ENCODE measurements around the gene MAMSTR. TPM values are rescaled to one million over a fixed set of nuclear protein-coding genes. Genes with fewer than 3 reads are reported as not detected.
"Not testable (repeated sequence)": the region's sequence is repeated elsewhere in the genome, so short reads cannot be mapped to it uniquely, and the experiment has no call there.

Gene MAMSTR
- total and polyA plus RNA-seq, 4 donors, result 0.58 to 3.7 (median 2.1) TPM

- H3K36me3 ChIP-seq (ENCODE audit: control insufficient read depth in 1 of 2, insufficient read depth in 2 of 2, low read length in 1 of 2), result no peaks in the 10 kb centered on the region
- H3K27ac ChIP-seq (ENCODE audit: low read depth in 1 of 2, low read length in 2 of 2), result no peak overlapping the region
- no peaks in the 10 kb centered on the region for H3K27me3 ChIP-seq (ENCODE audit: control insufficient read depth in 1 of 2, insufficient read depth in 2 of 2, low read length in 1 of 2)
- no peak overlapping the region for H3K4me3 ChIP-seq (ENCODE audit: low read length in 2 of 2)
- intact Hi-C loops (cut with DNase I), result no loop called here
- DNase-seq (peak in 1 of 2 donors; percentile 63), ATAC-seq (ENCODE audit: low FRiP score) (peak; percentile 46)
- H3K4me1 ChIP-seq (ENCODE audit: control insufficient read depth in 1 of 2, insufficient read depth in 2 of 2, low read length in 2 of 2), result no peaks in the 10 kb centered on the region
- no peaks in the 10 kb centered on the region for H3K9me3 ChIP-seq (ENCODE audit: control insufficient read depth, low read length)
- WGBS, 2 donors, result 27 to 48% methylated on average over 11 of the region's 11 CpGs
Observed at GRCh38 chr19:48683349-48683748, 36.2 kb downstream of the MAMSTR start.

GRCh38 chr19:48681127-48681470 is 38.4 kb downstream of the MAMSTR start:
- Histone ChIP-seq H3K27me3 (ENCODE audit: control insufficient read depth in 1 of 2, insufficient read depth in 2 of 2, low read length in 1 of 2) (no peaks in the 10 kb centered on the region), H3K4me1 (ENCODE audit: control insufficient read depth in 1 of 2, insufficient read depth in 2 of 2, low read length in 2 of 2) (no peaks in the 10 kb centered on the region), H3K27ac (ENCODE audit: low read depth in 1 of 2, low read length in 2 of 2) (no peak overlapping the region), H3K4me3 (ENCODE audit: low read length in 2 of 2) (no peak overlapping the region), H3K9me3 (ENCODE audit: control insufficient read depth, low read length) (no peaks in the 10 kb centered on the region), H3K36me3 (ENCODE audit: control insufficient read depth in 1 of 2, insufficient read depth in 2 of 2, low read length in 1 of 2) (no peaks in the 10 kb centered on the region)
- no peak for DNase-seq
- intact Hi-C loops (cut with DNase I), result no loop called here
- 79 to 81% methylated on average over 7 of the region's 7 CpGs for WGBS, 2 donors
- no peak for ATAC-seq (ENCODE audit: low FRiP score)

GRCh38 chr19:48680436-48681126 is 38.9 kb downstream of the MAMSTR start:
- peak in 1 of 2 donors; percentile 40 for DNase-seq

GRCh38 chr19:48680006-48680405 is 39.5 kb downstream of the MAMSTR start:
- 94% methylated on average over 17 to 19 of the region's 19 CpGs for WGBS, 2 donors
- H3K9me3 ChIP-seq (ENCODE audit: control insufficient read depth, low read length); H3K4me3 ChIP-seq (ENCODE audit: low read length in 2 of 2); H3K4me1 ChIP-seq (ENCODE audit: control insufficient read depth in 1 of 2, insufficient read depth in 2 of 2, low read length in 2 of 2); ATAC-seq (ENCODE audit: low FRiP score); DNase-seq; H3K27ac ChIP-seq (ENCODE audit: low read depth in 1 of 2, low read length in 2 of 2); intact Hi-C loops (cut with DNase I); H3K36me3 ChIP-seq (ENCODE audit: control insufficient read depth in 1 of 2, insufficient read depth in 2 of 2, low read length in 1 of 2); H3K27me3 ChIP-seq (ENCODE audit: control insufficient read depth in 1 of 2, insufficient read depth in 2 of 2, low read length in 1 of 2): not testable (repeated sequence)

More at GRCh38 chr19:48680436-48681126, 38.9 kb downstream of the MAMSTR start:
- no peak overlapping the region for H3K27ac ChIP-seq (ENCODE audit: low read depth in 1 of 2, low read length in 2 of 2)
- ATAC-seq (ENCODE audit: low FRiP score), result peak; percentile 31
- no peaks in the 10 kb centered on the region for H3K4me1 ChIP-seq (ENCODE audit: control insufficient read depth in 1 of 2, insufficient read depth in 2 of 2, low read length in 2 of 2)
- H3K4me3 ChIP-seq (ENCODE audit: low read length in 2 of 2), result no peak overlapping the region
- H3K36me3 ChIP-seq (ENCODE audit: control insufficient read depth in 1 of 2, insufficient read depth in 2 of 2, low read length in 1 of 2), result no peaks in the 10 kb centered on the region
- H3K27me3 ChIP-seq (ENCODE audit: control insufficient read depth in 1 of 2, insufficient read depth in 2 of 2, low read length in 1 of 2), result no peaks in the 10 kb centered on the region
- H3K9me3 ChIP-seq (ENCODE audit: control insufficient read depth, low read length), result no peaks in the 10 kb centered on the region
- WGBS, 2 donors, result 91 to 95% methylated on average over 45 of the region's 45 CpGs
- intact Hi-C loops (cut with DNase I), result no loop called here

GRCh38 chr19:48678201-48678600 is 41.3 kb downstream of the MAMSTR start:
- Histone ChIP-seq H3K27ac (ENCODE audit: low read depth in 1 of 2, low read length in 2 of 2) (no peak overlapping the region), H3K9me3 (ENCODE audit: control insufficient read depth, low read length) (no peaks in the 10 kb centered on the region), H3K27me3 (ENCODE audit: control insufficient read depth in 1 of 2, insufficient read depth in 2 of 2, low read length in 1 of 2) (no peaks in the 10 kb centered on the region), H3K4me3 (ENCODE audit: low read length in 2 of 2) (no peak overlapping the region), H3K36me3 (ENCODE audit: control insufficient read depth in 1 of 2, insufficient read depth in 2 of 2, low read length in 1 of 2) (no peaks in the 10 kb centered on the region), H3K4me1 (ENCODE audit: control insufficient read depth in 1 of 2, insufficient read depth in 2 of 2, low read length in 2 of 2) (no peaks in the 10 kb centered on the region)
- WGBS, 2 donors, result 81 to 82% methylated on average over 4 of the region's 4 CpGs
- ATAC-seq (ENCODE audit: low FRiP score), result no peak
- intact Hi-C loops (cut with DNase I), result no loop called here
- no peak for DNase-seq

DNA sequence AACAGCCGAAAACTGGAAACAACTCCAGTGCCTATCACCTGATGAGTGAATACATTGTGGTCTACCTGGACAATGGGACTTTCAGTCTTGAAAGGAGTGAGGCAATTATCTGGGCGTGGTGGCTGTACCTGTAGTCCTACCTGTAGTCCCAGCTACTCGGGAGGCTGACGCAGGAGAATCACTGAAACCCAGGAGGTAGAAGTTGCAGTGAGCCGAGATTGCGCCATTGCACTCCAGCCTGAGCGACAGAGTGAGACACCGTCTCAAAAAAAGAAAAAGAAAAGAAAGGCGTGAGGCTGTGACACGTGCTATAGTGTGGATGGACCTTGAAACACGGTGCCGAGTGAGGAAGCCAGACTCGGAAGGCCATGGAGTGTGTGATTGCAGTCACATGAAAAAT is 42.6 kb downstream of the MAMSTR start:
- H3K4me1 ChIP-seq (ENCODE audit: control insufficient read depth in 1 of 2, insufficient read depth in 2 of 2, low read length in 2 of 2), result no peaks in the 10 kb centered on the region
- no peak for ATAC-seq (ENCODE audit: low FRiP score)
- no peak overlapping the region for H3K4me3 ChIP-seq (ENCODE audit: low read length in 2 of 2)
- intact Hi-C loops (cut with DNase I), result no loop called here
- no peaks in the 10 kb centered on the region for H3K36me3 ChIP-seq (ENCODE audit: control insufficient read depth in 1 of 2, insufficient read depth in 2 of 2, low read length in 1 of 2)
- WGBS, 2 donors, result 92 to 94% methylated on average over 13 of the region's 13 CpGs
- no peak for DNase-seq
- no peak overlapping the region for H3K27ac ChIP-seq (ENCODE audit: low read depth in 1 of 2, low read length in 2 of 2)
- H3K27me3 ChIP-seq (ENCODE audit: control insufficient read depth in 1 of 2, insufficient read depth in 2 of 2, low read length in 1 of 2), result no peaks in the 10 kb centered on the region
- no peaks in the 10 kb centered on the region for H3K9me3 ChIP-seq (ENCODE audit: control insufficient read depth, low read length)

DNA sequence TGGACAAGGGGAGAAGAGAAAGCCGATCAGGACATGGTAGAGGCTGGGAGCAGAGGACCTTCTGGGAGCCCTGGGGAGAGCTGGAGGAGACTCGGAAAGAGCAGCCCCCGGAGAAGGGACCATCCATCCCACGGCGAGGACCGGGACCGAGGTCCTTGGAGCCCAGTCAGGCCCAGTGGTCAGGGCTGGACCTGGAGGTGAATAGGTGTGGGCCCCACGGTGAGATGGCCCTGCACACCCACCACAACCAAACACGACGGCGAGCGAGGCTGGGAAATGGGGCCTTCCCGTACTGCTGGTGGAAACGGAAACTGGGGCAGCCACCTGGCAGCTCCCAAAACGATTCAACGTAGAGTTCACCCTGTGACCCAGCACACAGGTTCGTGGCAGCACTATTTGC is 43.0 kb downstream of the MAMSTR start:
- no peaks in the 10 kb centered on the region for H3K27me3 ChIP-seq (ENCODE audit: control insufficient read depth in 1 of 2, insufficient read depth in 2 of 2, low read length in 1 of 2)
- no peaks in the 10 kb centered on the region for H3K4me1 ChIP-seq (ENCODE audit: control insufficient read depth in 1 of 2, insufficient read depth in 2 of 2, low read length in 2 of 2)
- 92 to 94% methylated on average over 17 of the region's 17 CpGs for WGBS, 2 donors
- no peak overlapping the region for H3K27ac ChIP-seq (ENCODE audit: low read depth in 1 of 2, low read length in 2 of 2)
- H3K36me3 ChIP-seq (ENCODE audit: control insufficient read depth in 1 of 2, insufficient read depth in 2 of 2, low read length in 1 of 2), result no peaks in the 10 kb centered on the region
- DNase-seq, result no peak
- H3K9me3 ChIP-seq (ENCODE audit: control insufficient read depth, low read length), result no peaks in the 10 kb centered on the region
- ATAC-seq (ENCODE audit: low FRiP score), result no peak
- no peak overlapping the region for H3K4me3 ChIP-seq (ENCODE audit: low read length in 2 of 2)
- intact Hi-C loops (cut with DNase I), result no loop called here

GRCh38 chr19:48674921-48675824 is 44.4 kb downstream of the MAMSTR start:
- H3K4me3 ChIP-seq (ENCODE audit: low read length in 2 of 2), result no peak overlapping the region
- WGBS, 2 donors, result 32 to 33% methylated on average over 28 of the region's 28 CpGs
- intact Hi-C loops (cut with DNase I), result no loop called here
- H3K4me1 ChIP-seq (ENCODE audit: control insufficient read depth in 1 of 2, insufficient read depth in 2 of 2, low read length in 2 of 2), result no peaks in the 10 kb centered on the region
- DNase-seq (peak; percentile 87 to 88), ATAC-seq (ENCODE audit: low FRiP score) (peak; percentile 83)
- H3K36me3 ChIP-seq (ENCODE audit: control insufficient read depth in 1 of 2, insufficient read depth in 2 of 2, low read length in 1 of 2), result no peaks in the 10 kb centered on the region
- H3K27ac ChIP-seq (ENCODE audit: low read depth in 1 of 2, low read length in 2 of 2), result no peak overlapping the region
- H3K9me3 ChIP-seq (ENCODE audit: control insufficient read depth, low read length), result no peaks in the 10 kb centered on the region
- H3K27me3 ChIP-seq (ENCODE audit: control insufficient read depth in 1 of 2, insufficient read depth in 2 of 2, low read length in 1 of 2), result no peaks in the 10 kb centered on the region
